Ramos (cell line): ENCODE results near the gene LLGL2.
"Not testable (repeated sequence)": the region's sequence is repeated elsewhere in the genome, so short reads cannot be mapped to it uniquely, and the experiment has no call there.

Source experiments
- in situ Hi-C: fragments of 300-500 bp; cut with MboI; formaldehyde crosslinking; loops from one replicate; pipeline ENCODE4 v1.14.3; 2022; ENCODE audit warnings: low sequenced_read_pairs; ENCODE audit not compliant: unreplicated experiment

Gene LLGL2

GRCh38 chr17:75565066-75565465, 39.6 kb downstream of the LLGL2 start:
- in situ Hi-C loops, result no loop called here

GRCh38 chr17:75565618-75566017, 40.1 kb downstream of the LLGL2 start:
- in situ Hi-C loops, result no loop called here

- in situ Hi-C loops, result no loop called here
Observed at GRCh38 chr17:75566416-75566815, 40.9 kb downstream of the LLGL2 start.

- in situ Hi-C loops, result no loop called here
Observed at GRCh38 chr17:75566834-75567233, 41.3 kb downstream of the LLGL2 start.

- in situ Hi-C loops, result no loop called here
Observed at GRCh38 chr17:75568412-75569255, 43.1 kb downstream of the LLGL2 start.

- in situ Hi-C loops, result no loop called here
Observed at GRCh38 chr17:75570034-75570676, 44.7 kb downstream of the LLGL2 start.

GRCh38 chr17:75570772-75571171, 45.3 kb downstream of the LLGL2 start:
- in situ Hi-C loops, result no loop called here

- in situ Hi-C loops, result no loop called here
Observed at GRCh38 chr17:75571197-75571884, 45.8 kb downstream of the LLGL2 start.

- in situ Hi-C loops, result no loop called here
Observed at GRCh38 chr17:75571885-75572215, 46.4 kb downstream of the LLGL2 start.

GRCh38 chr17:75572713-75573539, 47.4 kb downstream of the LLGL2 start:
- in situ Hi-C loops, result no loop called here

- in situ Hi-C loops, result no loop called here
Observed at GRCh38 chr17:75573540-75573957, 48.1 kb downstream of the LLGL2 start.

- in situ Hi-C loops, result no loop called here
Observed at GRCh38 chr17:75573994-75574393, 48.5 kb downstream of the LLGL2 start.

- in situ Hi-C loops, result no loop called here
Observed at GRCh38 chr17:75574404-75575036, 49.0 kb downstream of the LLGL2 start.

GRCh38 chr17:75575197-75575596, 49.7 kb downstream of the LLGL2 start:
- in situ Hi-C loops, result no loop called here

GRCh38 chr17:75575728-75576127, 50.2 kb downstream of the LLGL2 start:
- in situ Hi-C loops, result no loop called here

- in situ Hi-C loops, result no loop called here
Observed at GRCh38 chr17:75576661-75577060, 51.2 kb downstream of the LLGL2 start.

- in situ Hi-C loops, result not testable (repeated sequence)
Observed at GRCh38 chr17:75581121-75581725, 55.7 kb downstream of the LLGL2 start.

- in situ Hi-C loops, result not testable (repeated sequence)
Observed at GRCh38 chr17:75583197-75583596, 57.7 kb downstream of the LLGL2 start.

GRCh38 chr17:75584849-75585175, 59.3 kb downstream of the LLGL2 start:
- in situ Hi-C loops, result no loop called here
